A673 (cell line): Measurements from ENCODE around the gene RAVER2. TPM values are rescaled to one million over a fixed set of nuclear protein-coding genes. Genes with fewer than 3 reads are reported as not detected.
"Not testable (repeated sequence)": the region's sequence is repeated elsewhere in the genome, so short reads cannot be mapped to it uniquely, and the experiment has no call there.

Experiments
- BruUV-seq: library from RNA; stranded (reverse); fragments of 400-500 nt; replicated peaks from 2 replicates; lab custom pipeline; 2021; lab: Mats Ljungman, UMichigan
- CTCF ChIA-PET: fragments of 300-600 bp; sonication (Branson Sonifier 250); formaldehyde crosslinking; loops from one replicate; lab custom pipeline; 2022; ENCODE audit warnings: antibody characterized with exemption; lab: Charles Lee
- POLR2A ChIA-PET: fragments of 300-600 bp; sonication (Branson Sonifier 250); formaldehyde crosslinking; loops from one replicate; lab custom pipeline; 2022; ENCODE audit warnings: antibody characterized with exemption; ENCODE audit not compliant: low non-redundant PET; lab: Charles Lee
- DNase-seq: peaks from one replicate; pipeline ENCODE4 v3.0.0-alpha.2; 2015; ENCODE audit warnings: low spot score
- H3K27ac ChIP-seq: fragments of 200-600 bp; sonication (generic); 2 replicates; pipeline ENCODE4 v1.5.1; 2016; ENCODE audit warnings: mixed run types, low read depth, mild to moderate bottlenecking, mixed read lengths, antibody characterized with exemption, low read length; ENCODE audit not compliant: poor library complexity, severe bottlenecking
- H3K27me3 ChIP-seq: fragments of 200-600 bp; sonication (generic); replicated peaks from 2 replicates; pipeline ENCODE4 v1.6.1; 2017; ENCODE audit warnings: mixed run types, low read depth, mild to moderate bottlenecking, mixed read lengths, antibody characterized with exemption, low read length; ENCODE audit not compliant: insufficient read depth, poor library complexity
- H3K36me3 ChIP-seq: fragments of 200-600 bp; sonication (generic); 2 replicates; pipeline ENCODE4 v1.6.1; 2016; ENCODE audit warnings: mixed run types, mild to moderate bottlenecking, mixed read lengths, antibody characterized with exemption, low read length; ENCODE audit not compliant: insufficient read depth, poor library complexity, severe bottlenecking
- H3K4me1 ChIP-seq: fragments of 200-600 bp; sonication (generic); 2 replicates; pipeline ENCODE4 v1.6.1; 2017; ENCODE audit warnings: mixed run types, mild to moderate bottlenecking, mixed read lengths, antibody characterized with exemption, low read length; ENCODE audit not compliant: insufficient read depth, poor library complexity, severe bottlenecking
- H3K4me3 ChIP-seq: fragments of 200-600 bp; sonication (generic); 2 replicates; pipeline ENCODE4 v1.5.1; 2016; ENCODE audit warnings: low read depth, mixed run types, mild to moderate bottlenecking, mixed read lengths, low read length; ENCODE audit not compliant: poor library complexity, severe bottlenecking
- H3K9me3 ChIP-seq: fragments of 200-600 bp; sonication (generic); 2 replicates; pipeline ENCODE4 v1.6.1; 2016; ENCODE audit warnings: mixed run types, low read depth, mild to moderate bottlenecking, mixed read lengths, antibody characterized with exemption, low read length; ENCODE audit not compliant: poor library complexity, severe bottlenecking
- CTCF ChIP-seq: fragments of 300-800, 200-600 bp; sonication (generic); conservative IDR thresholded peaks from 2 replicates; pipeline ENCODE4 v1.5.1; 2017; ENCODE audit warnings: low read depth, mild to moderate bottlenecking, antibody characterized with exemption, low read length, moderate library complexity, mixed read lengths
- EZH2 ChIP-seq: fragments of 200-600 bp; sonication (generic); IDR thresholded peaks from 2 replicates; pipeline ENCODE4 v1.6.1; 2017; ENCODE audit warnings: borderline replicate concordance, low read depth, mild to moderate bottlenecking, mixed read lengths, antibody characterized with exemption, low read length; ENCODE audit not compliant: poor library complexity, severe bottlenecking
- intact Hi-C: fragments of 100-400 bp; cut with micrococcal nuclease; formaldehyde crosslinking; loops from one replicate; pipeline ENCODE4 v1.10.0; 2022; ENCODE audit not compliant: unreplicated experiment
- total RNA-seq: library from RNA; stranded (reverse); gene quantifications from 2 replicates; pipeline ENCODE4 v1.2.3, GENCODE V29; 2021

The RAVER2 gene
- total RNA-seq, 1 experiment from 2014 or later: 34.1 TPM

GRCh38 chr1:64727861-64728260 is 17.0 kb upstream of the RAVER2 start:
- no TSS peak for BruUV-seq
- Histone ChIP-seq H3K36me3 (no peaks in the 10 kb centered on the region), H3K27ac (no peak overlapping the region), H3K4me1 (no peaks in the 10 kb centered on the region), H3K9me3 (no peaks in the 10 kb centered on the region), H3K4me3 (no peak overlapping the region), H3K27me3 (no peaks in the 10 kb centered on the region)
- TF ChIP-seq CTCF (no peak), EZH2 (no peak)
- ChIA-PET CTCF (no interaction called here), POLR2A (interaction anchor here (0.7 kb wide), 1 partner anchor 102 kb away, joined by 3 read pairs; no protein-coding TSS in a partner anchor)
- intact Hi-C loops: no loop called here
- no peak for DNase-seq

DNA sequence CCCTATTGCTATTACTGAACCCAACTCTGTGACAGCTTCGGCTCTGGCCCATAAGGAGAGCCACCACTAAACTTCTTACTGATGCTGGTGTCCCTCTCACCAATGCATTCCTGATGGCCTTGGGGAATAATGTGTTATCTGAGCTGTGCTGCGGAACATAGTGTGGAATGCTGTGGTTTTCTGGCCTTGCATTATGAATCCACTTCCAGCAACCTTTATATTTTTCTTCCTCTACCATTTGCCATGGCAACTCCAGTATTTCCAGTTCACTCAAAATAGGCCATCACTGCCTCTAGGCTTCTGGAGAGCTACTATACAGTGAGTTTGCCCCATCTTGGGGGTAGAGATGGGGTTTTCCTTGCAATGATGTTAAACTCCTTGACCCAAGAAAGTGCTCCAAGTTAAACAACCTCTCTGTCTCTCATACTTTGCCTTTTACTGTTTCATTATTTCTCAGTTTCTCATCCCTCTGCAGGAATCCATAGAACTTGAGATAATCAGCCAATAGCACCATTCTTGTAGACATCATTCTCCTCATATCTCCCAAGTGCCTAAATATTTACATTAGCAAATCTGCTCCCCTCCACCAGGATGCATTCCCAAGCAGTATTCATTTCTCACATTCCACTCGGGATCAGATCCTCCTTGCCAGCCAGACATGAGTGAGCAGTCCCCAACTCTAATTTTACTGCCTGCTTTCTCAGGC is 11.1 kb upstream of the RAVER2 start:
- no peaks in the 10 kb centered on the region for H3K27me3 ChIP-seq
- H3K27ac ChIP-seq: no peak overlapping the region
- CTCF ChIA-PET: no interaction called here
- no peaks in the 10 kb centered on the region for H3K9me3 ChIP-seq
- H3K36me3 ChIP-seq: no peaks in the 10 kb centered on the region
- H3K4me3 ChIP-seq: no peak overlapping the region
- POLR2A ChIA-PET: no interaction called here
- DNase-seq: no peak
- BruUV-seq: no TSS peak
- intact Hi-C loops: no loop called here
- H3K4me1 ChIP-seq: no peaks in the 10 kb centered on the region
- TF ChIP-seq EZH2 (no peak), CTCF (no peak)

- H3K4me1 ChIP-seq: no peaks in the 10 kb centered on the region
- POLR2A ChIA-PET: no interaction called here
- no peak overlapping the region for H3K27ac ChIP-seq
- no peaks in the 10 kb centered on the region for H3K9me3 ChIP-seq
- no peak overlapping the region for H3K4me3 ChIP-seq
- intact Hi-C loops: no loop called here
- DNase-seq: no peak
- CTCF ChIA-PET: no interaction called here
- H3K27me3 ChIP-seq: no peaks in the 10 kb centered on the region
- no peak for TF ChIP-seq EZH2
- no peak for TF ChIP-seq CTCF
- H3K36me3 ChIP-seq: no peaks in the 10 kb centered on the region
- no TSS peak for BruUV-seq
Observed at GRCh38 chr1:64734287-64734652, 10.6 kb upstream of the RAVER2 start.

- intact Hi-C loops: loop anchor here (10.0 kb wide), 1 partner anchor 476 kb away; no protein-coding TSS in a partner anchor
Observed at GRCh38 chr1:64740687-64741086, 4.2 kb upstream of the RAVER2 start.

More at GRCh38 chr1:64740687-64741086, 4.2 kb upstream of the RAVER2 start:
- DNase-seq, H3K36me3 ChIP-seq, H3K9me3 ChIP-seq, H3K27me3 ChIP-seq, CTCF ChIA-PET, H3K4me3 ChIP-seq, H3K27ac ChIP-seq, POLR2A ChIA-PET, H3K4me1 ChIP-seq, BruUV-seq: not testable (repeated sequence)
